Right lobe of liver (tissue), 4 donors: Measurements from ENCODE around the gene ANKRD29.

Source experiments
- CTCF ChIP-seq, 4 donors: fragments of 200-600 bp in 3 of 4; fragments of 450-650 bp in 1 of 4; IDR thresholded peaks; one replicate each; pipeline versions ENCODE4 v1.5.1 to v1.8.0; 2016 to 2022; ENCODE audit warnings: antibody characterized with exemption in 4 of 4, mild to moderate bottlenecking in 2 of 4
- POLR2A ChIP-seq: fragments of 450-650 bp; IDR thresholded peaks from one replicate; pipeline ENCODE4 v1.6.1; 2017; ENCODE audit warnings: antibody characterized with exemption, mild to moderate bottlenecking
- donor health status: DM: no; HTN: no; CAD: no.
- donor health status: DM: no; HTN: no; CAD: no.
- donor health status: DM: no; HTN: yes; CAD: no.

- TF ChIP-seq CTCF (IDR thresholded peaks at IDR 0.05) (no peak), POLR2A (no peak)
These were observed 6.0 kb upstream of the ANKRD29 start for GRCh38 chr18:23668731-23669130.
